ENCODE measurements around the gene SMKR1.
"Not testable (repeated sequence)": the region's sequence is repeated elsewhere in the genome, so short reads cannot be mapped to it uniquely, and the experiment has no call there.

SMKR1 gene

GRCh38 chr7:129489491-129489890 is 12.8 kb upstream of the SMKR1 start:
- DNase-seq: no peak

GRCh38 chr7:129492391-129492790 is 9.9 kb upstream of the SMKR1 start:
- DNase-seq: no peak

- DNase-seq: no peak
These were observed 8.8 kb upstream of the SMKR1 start for GRCh38 chr7:129493555-129493954.

GRCh38 chr7:129494041-129494440 is 8.3 kb upstream of the SMKR1 start:
- DNase-seq: no peak

GRCh38 chr7:129495987-129496386 is 6.3 kb upstream of the SMKR1 start:
- no peak for DNase-seq

- DNase-seq: no peak
These were observed 5.7 kb upstream of the SMKR1 start for GRCh38 chr7:129496653-129497052.

- no peak for DNase-seq
These were observed 5.2 kb upstream of the SMKR1 start for GRCh38 chr7:129497156-129497555.

- no peak for DNase-seq
These were observed 4.3 kb upstream of the SMKR1 start for GRCh38 chr7:129498021-129498420.

GRCh38 chr7:129499999-129500398 is 2.3 kb upstream of the SMKR1 start:
- no peak for DNase-seq

GRCh38 chr7:129502708-129503685 is 666 bp downstream of the SMKR1 start:
- DNase-seq: no peak

- no peak for DNase-seq
These were observed 1.4 kb downstream of the SMKR1 start for GRCh38 chr7:129503725-129504124.

GRCh38 chr7:129512192-129512591 is 9.9 kb downstream of the SMKR1 start:
- no peak for DNase-seq

- DNase-seq: no peak
These were observed 11.2 kb downstream of the SMKR1 start for GRCh38 chr7:129513546-129513945.

- DNase-seq: no peak
These were observed 12.4 kb downstream of the SMKR1 start for GRCh38 chr7:129514683-129515082.

GRCh38 chr7:129515381-129515780 is 13.1 kb downstream of the SMKR1 start:
- no peak for DNase-seq

- DNase-seq: no peak
These were observed 15.6 kb downstream of the SMKR1 start for GRCh38 chr7:129517931-129518330.

- DNase-seq: no peak
These were observed 17.1 kb downstream of the SMKR1 start for GRCh38 chr7:129519464-129519863.

GRCh38 chr7:129522088-129522970 is 20.0 kb downstream of the SMKR1 start:
- no peak for DNase-seq

- no peak for DNase-seq
These were observed 20.6 kb downstream of the SMKR1 start for GRCh38 chr7:129522971-129523340.

GRCh38 chr7:129523924-129524323 is 21.6 kb downstream of the SMKR1 start:
- no peak for DNase-seq

- DNase-seq: not testable (repeated sequence)
These were observed 22.1 kb downstream of the SMKR1 start for GRCh38 chr7:129524405-129524804.

- no peak for DNase-seq
These were observed 23.0 kb downstream of the SMKR1 start for GRCh38 chr7:129525225-129525862.

GRCh38 chr7:129529643-129530042 is 27.3 kb downstream of the SMKR1 start:
- no peak for DNase-seq
